HG03139 (cell line): Measurements from ENCODE around the gene PRKACA.
A peak's percentile ranks its signal among the peaks of the same experiment; 100 is the strongest.

Source experiments
- ATAC-seq: cut with Tn5 transposase; IDR thresholded peaks from one replicate; pipeline ENCODE4 v1.9.1; 2021; ENCODE audit not compliant: unreplicated experiment

Gene PRKACA

DNA sequence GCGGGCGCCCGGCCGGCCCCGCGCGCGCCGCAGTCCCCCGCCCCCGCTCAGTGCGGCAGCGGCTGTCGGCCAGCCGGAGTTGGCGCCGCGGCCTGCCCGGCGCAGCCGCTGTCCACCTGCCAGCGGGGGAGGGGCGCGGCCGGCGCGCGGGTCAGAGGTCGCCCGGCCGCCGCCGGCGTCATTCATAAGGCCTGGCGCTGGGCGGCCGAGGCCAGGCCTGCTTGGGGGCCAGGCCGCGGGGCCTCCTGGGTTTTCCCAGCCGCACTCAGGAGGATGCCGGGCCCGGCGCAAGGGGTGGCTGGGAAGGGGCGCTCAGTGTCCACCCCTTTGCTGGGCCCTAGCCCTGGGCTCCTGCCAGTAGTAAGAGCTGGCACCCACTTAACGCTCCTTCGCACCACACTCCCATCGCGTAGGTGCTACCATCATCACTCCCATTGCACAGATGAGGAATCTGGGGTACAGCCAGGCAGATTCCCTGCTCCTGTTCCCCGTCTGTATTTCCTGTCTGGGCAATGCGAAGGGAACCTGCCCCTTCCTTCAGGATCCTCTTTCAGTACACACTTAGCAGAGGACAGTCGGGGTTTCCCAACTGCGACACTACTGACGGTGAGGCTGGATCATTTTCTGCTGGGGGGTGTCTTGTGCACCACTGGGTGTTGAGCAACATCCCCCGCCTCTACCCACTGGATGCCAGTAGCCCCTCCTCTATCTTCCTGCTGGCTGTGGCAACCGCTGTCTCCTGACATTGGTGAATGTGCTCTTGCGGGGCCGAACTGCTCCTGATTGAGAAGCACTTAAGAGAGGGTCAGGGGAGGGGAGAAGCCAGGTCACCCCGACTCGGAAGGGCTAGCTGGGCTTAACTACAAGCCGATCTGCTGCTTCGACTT is 846 bp upstream of the PRKACA start:
- ATAC-seq = peak; percentile 18

DNA sequence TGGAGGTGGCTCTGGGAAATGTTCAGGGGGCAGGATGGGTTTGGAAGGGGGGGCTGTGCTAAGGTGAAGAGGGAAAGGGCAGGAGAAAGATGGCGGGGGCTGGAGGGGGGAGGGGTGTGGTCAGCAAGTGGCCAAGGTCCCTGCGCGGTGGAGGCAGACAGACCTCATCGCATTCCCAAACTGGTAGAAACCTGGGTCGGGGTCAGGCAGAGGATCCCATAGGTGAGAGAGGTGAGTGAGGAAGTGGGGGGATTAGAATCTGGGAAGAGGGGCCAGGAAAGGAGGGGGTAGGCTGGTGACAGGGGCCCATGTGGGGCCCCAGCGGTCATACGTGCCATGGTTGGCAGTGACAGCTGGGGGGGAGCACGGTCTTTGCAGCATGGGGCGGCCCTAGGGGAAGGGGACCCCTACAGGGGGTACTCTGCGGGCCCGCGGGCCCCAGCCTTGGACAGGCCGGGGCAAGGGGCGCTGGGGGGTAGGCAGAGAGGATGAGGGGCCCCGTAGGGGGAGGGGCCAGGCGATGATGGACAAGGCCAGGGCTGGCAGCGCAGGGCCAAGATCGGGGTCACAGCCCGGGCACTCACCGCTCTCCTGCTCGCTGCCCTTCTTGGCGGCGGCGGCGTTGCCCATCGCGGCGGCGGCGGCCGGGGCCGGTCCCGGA is 514 bp downstream of the PRKACA start:
- ATAC-seq = no peak

DNA sequence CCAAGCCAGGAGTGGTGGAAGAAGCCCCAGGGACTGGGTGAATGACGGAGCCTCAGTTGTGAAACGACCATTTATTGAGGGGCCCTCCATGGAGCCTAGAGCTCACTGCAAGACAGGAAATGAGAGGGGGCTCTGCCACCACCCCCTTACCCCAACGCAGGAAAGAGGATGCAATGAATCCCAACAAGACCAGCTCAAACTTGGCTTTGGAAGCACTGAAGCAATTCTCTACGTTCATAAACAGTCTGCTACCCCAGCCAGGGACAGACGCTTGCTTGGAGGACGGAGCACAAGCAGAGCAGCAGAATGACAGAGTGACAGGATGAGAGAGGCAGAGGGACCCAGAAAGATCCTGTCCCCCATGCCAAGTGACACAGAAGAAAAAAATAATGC is 1.0 kb downstream of the PRKACA start:
- ATAC-seq = no peak

DNA sequence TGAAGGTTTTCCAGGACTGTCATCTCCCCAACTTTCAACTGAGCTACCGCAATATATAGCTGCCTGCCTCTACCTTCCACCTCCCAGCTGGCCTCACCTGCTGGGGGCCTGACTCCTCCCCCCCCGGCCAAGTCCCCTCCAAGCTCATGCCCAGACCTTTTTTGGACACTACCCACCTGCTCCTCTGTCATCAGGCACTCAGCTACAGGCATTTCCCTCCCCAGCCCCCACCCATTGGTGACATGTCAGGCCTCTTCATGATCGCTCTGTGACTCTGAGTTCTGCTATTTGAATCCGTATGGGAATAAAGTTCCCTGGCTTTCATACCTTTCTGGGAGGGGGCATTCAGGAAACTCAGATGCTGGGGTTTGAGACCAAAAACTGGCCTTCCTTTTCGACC is 1.8 kb downstream of the PRKACA start:
- no peak for ATAC-seq

DNA sequence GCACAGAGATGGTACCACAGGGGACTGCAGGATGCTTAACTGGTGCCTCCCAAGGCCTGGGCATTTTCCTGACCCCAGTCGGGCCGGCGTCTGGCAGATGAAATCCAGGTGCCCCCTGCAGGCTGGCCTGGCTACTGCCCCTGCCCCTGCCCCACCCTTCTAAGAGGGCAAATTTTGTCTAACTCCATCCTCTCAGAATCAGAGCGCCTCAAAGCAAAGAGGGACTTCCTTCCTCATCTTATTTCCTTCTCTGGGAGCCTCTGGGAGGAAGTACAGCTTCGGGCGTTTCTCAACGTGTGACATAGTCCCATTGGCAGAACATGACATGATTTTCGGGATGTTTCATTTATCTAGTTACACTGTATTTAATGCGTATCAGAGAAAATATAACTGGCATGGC is 2.7 kb downstream of the PRKACA start:
- no peak for ATAC-seq

DNA sequence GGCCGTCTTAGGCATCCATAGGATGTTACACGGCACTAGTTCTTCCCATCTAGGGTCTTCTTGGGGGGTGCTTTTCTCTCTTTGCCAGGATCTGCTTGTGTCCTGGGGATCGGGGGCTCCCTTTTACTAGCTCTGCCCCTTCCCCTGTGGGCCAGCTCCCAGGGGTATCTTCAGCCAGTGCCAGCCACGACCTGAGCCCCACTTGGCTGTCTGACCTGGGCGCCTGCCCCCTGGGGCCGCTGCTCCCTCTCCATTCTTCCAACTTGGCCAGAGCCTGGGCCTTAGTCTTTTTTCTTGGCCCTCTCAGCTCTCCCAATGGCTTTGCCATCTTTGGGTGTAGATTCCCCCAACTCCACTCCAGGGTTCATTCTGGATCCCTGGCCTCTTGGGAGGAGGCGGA is 3.1 kb downstream of the PRKACA start:
- no peak for ATAC-seq

DNA sequence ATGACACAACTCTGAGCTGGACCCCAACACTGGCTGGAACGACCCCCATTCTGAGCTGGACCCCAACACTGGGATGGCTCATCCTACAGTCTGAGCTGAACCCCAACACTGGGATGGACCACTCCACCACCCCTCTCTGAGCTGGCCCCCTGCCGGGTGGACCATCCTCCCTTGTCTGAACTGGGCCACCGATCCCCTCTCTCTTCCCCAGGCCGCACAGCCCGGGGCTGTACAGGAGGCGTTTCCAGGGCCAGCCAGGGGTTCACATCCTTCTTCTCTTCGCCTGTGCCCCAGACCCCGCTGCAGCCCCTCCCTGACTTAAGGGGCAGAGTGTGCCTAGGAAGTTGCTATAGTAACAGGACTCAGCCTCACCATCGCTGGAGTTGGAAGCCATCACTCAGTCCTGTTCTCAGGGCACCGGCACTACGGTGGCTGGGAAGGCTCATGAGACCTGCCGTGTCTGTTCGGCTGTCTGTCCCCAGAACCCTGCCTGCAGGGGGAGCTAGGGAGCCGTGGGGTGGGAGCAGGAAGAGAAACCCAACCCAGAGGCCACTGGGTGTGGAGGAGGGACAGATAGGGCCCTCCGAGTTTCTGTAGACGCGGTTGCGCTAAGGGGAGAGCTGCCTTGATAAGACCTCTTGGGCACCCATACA is 3.7 kb downstream of the PRKACA start:
- no peak for ATAC-seq

DNA sequence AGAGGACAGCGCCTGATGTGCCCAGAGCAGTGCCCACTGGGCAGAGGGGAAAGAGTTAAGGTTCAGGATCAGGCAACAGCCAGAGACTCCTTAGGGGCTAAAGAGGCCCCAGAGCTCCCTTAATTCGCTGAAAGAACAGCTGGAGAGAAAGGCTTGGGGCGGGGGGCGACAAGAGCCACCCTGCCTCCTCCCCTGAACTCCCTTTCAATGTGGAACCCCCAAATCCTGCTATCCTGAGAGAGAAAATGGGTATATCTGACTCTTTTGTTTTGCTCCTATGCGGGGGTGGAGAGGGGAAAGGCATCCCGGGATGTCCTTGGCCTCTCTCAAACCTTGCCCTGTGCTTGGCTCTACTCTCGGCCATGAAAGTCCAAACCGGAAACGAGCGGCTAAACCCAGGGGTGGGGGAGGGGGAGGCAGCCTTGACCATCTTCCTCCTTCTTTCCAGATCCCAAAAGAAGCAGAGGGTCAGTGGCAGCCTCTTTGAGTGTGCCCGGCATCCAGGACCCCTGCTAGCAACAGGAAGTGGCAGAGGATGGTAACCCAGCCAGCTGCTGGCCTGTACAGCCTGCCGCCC is 4.7 kb downstream of the PRKACA start:
- no peak for ATAC-seq

DNA sequence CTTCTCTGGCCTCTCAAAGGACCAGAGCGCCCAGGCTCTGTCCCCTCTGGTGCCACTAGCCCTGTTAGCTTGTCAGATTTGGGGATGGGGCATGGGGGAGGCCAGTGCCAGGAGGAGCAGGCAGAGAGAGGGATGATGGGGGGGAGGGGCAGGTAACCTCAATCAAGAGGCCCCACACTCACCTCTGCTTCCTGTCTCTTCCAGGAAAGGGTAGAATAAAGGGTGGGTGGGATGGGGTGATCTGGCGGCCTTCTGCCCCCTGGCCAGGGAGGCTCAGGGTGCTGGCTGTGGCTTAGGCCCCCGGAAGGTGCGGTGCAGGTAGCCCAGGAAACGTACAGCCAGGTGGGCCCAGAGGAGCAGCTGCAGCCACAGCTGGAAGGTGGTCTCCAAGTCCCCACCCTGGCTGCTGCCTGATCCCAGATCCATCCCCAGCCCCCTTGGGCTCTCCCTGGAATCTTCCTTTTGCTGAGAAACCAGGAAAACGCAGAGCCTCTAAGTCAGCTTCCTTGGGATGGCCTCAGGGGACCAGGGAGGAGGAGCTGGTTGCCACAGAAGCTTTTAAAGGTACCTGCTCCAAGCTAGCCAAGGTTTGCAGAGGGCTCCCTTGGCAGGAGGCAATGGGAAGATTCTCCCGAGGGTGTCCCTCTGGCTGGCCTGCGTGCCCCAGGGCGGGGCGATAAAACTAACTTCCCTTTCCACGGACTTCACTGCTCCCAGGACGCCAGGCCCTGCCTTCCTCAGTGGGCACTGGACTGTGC is 5.3 kb downstream of the PRKACA start:
- ATAC-seq = no peak

DNA sequence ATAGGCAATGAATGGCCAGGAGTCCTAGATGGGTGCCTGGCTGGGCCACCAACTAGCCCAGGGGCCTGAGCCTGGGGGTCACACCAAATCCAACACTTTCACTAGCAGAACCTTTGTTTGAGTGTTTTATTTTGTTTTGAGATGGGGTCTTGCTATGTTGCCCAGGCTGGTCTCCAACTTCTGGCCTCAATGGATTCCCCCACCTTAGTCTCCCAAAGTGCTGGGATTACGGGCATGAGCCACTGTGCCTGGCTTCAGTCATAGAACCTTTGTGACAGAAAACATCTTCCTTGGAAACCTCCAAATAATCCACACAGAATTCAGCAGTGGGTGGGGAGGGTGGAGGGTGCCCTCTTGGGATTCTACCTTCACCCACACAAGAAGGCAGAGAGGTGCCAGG is 6.1 kb downstream of the PRKACA start:
- ATAC-seq = no peak

DNA sequence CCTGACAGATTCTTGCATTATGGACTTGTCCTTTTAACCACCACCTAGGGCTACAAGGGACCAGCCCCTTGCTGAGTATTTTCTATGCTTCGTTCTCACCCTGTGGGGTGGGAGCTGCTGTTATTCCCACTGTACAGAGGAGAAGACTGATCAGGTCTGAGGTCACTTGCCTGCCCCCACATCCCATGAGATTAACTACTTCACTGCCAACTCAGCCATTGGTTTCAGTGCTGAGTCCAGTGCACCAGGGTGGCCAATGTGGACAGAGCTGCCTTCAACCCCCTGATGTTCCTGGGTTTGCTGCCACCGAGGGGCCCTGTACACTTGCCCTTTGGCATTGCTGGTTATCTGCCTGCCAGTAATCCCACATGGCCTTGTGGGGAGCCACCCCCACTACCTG is 6.9 kb downstream of the PRKACA start:
- ATAC-seq = no peak

DNA sequence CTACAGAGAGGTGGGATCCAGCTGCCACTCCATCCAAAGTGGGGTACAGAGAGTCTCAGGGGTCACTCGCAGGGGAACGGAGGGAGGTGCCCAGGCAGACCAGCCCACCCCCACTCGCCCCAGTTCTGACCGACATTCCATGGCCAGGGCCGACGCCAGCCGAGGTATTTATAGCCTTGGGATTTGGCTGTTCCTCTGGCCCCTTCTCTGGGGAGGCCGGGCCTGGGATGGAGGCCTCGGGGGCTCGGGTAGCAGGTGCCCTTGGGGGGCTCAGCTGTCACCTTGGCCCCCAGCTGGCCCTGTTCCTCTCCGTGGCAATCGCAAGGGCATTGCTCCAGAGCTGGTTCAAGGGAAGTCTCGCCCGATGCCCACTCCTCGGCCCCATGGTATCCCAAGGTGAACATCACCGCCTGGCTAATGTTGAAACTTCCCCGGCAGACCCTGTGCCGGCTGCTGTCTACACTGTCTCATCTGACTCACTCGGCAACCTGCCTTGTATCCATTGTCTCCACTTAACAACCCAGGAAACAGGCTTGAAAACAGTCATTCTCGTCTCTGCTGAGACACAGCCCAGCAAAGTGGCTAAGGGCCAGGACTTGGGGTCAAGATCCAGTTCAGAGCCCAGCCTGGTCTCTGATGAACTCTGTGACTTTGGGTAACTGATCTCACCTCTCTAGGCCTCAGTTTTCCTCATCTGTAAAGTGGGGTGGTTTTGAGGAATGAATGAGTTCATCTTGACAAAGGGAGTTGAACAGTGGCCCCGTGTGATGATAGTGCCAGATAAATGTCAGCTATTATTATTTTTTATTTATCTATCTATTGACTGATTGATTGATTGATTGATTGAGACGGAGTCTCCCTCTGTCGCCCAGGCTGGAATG is 9.7 kb downstream of the PRKACA start:
- ATAC-seq = no peak

DNA sequence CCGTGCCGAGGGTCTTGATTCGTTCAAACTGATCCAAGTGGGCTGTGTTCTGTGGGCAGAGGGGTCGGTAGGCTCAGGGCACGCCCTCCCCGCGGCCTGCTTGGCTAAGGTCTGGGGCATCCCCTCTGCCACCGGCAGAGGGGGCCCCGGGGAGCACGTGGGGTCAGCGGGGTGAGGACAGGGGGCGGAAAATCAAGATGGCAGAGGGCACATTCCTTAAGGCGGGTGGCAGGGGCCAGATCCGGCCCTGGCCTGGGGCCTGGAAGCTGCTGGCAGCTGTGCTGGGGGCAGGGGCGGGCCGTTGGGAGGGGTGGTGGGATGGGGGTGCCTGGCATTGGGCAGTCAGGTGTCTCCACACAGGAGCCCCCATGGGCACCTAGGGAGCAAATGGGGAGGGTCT is 10.7 kb downstream of the PRKACA start:
- no peak for ATAC-seq

DNA sequence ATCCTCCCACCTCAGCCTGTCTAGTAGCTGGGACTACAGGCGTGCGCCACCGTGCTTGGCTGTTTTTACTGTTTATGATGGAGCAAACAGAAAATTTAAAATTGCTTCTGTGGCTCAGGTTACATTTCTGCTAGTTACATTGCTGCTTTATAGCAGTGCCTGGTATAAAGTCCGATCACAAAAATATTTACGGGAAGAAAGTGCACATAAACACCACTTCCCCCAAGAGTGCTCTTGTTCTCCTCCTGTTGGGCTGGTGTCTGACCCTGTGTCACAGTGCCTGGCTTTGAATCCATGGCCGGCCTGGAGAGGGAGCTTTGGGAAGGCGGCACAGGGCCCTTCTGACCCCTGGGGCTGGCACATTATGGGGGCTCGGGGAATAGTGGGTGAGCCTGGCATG is 11.9 kb downstream of the PRKACA start:
- ATAC-seq = no peak

DNA sequence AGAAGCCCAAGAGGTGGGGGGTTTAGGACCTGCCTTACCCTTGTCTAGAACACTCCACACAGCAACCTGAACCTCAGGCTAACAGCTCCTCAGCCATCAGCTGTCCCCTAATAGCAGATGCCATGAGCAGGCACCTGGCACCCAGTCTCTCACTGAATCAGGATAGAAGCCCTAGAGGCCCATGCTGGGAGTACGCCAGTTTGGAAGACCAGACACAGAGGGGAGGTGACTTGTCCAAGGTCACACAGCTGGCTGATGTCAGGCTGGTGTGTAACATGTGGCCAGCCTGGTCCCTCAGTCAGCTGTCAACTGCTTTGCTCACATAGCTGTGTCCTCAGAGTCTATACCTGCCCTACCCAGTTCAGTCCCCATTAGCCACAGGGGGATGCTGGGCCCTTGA is 14.3 kb downstream of the PRKACA start:
- no peak for ATAC-seq

DNA sequence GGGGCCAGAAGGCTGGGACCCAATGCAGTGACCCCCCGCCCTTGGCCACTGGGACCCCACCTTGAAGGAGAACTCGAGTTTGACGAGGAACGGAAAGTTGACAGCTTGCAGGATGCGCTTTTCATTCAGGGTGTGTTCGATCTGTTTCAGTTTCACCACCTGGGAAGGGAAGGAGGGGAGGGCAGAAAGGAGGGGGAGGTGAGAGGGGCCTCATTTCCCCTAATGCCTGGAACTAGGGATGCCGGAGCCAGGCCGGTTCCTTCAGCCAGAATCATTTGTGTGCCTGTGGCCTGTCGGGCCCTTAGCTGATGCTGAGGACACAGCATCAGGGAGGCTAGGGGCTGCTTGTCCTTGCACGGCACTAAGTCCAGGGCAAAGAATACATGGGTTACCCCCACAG is 14.8 kb downstream of the PRKACA start:
- no peak for ATAC-seq

DNA sequence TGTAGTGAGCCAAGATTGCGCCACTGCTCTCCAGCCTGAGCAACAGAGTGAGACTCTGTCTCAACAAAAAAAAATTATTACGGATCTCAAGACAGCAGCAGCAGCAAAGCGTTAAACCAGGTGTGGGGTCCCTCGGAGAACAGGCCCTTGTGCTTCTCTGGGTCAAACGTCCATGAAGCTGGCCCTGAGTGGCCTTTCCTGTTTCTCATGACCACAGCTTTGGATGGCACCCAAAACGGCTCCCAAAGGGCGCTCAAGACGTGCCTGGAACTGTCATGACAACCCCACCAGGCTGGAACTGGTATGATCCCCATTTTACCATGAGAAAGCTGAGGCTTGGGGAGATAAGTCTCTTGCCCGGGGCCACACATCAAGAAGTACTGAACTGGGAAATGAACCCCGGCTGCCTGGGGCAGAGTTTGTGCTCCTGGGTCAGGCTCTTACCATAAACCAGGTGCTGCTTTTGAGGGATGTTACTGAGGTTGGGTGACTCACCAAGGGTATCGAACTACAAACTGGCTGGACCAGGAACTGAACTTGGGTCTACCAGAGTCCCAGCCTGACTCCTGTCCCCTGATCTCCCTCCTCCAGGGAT is 15.4 kb downstream of the PRKACA start:
- no peak for ATAC-seq

DNA sequence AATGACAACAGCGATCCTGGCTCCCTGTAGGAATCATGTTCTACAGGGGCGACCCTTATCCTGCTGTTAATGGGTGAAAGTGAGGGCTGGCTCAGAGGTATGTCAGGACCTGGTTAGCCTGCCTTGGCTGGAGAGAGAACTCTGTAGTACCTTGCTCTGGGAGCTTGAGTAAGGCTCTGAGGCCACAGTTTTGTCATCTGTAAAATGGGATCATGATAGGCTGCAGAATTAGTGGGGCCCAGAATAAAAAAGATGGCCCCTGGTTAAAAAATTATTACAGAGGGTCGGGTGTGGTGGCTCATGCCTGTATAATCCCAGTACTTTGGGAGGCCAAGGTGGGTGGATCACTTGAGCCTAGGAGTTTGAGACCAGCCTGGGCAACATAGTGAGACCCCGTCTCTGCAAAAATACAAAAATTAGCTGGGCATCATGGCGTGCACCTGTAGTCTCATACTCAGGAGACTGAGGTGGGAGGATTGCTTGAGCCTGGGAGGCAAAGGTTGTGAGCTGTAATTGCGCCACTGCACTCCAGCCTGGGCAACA is 16.5 kb downstream of the PRKACA start:
- ATAC-seq = no peak

DNA sequence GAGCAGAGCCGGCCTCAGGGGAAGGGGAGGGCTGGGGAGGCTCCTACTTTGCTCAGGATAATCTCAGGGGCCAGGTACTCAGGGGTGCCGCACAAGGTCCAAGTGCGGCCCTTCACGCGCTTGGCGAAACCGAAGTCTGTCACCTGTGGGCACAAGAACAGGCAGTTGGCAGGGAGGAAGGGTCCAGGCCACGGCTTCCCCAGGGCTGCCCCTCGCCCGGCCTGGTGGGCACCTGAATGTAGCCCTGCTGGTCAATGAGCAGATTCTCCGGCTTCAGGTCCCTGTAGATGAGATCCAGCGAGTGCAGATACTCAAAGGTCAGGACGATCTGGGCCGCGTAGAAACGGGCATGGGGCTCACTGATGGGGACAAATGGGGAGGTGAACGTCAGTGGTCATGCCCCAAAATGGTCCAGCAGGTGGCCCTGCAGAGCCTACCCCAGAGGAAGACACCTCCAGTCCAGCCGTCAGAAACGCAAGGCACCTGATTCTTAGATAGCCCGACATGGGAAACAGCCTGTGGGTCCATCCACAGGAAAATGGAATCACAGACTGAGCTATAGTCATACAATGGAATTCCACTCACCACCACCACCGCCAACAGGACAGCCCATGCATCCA is 19.9 kb downstream of the PRKACA start:
- no peak for ATAC-seq
